ENCODE results near the gene SNX32.

DNA sequence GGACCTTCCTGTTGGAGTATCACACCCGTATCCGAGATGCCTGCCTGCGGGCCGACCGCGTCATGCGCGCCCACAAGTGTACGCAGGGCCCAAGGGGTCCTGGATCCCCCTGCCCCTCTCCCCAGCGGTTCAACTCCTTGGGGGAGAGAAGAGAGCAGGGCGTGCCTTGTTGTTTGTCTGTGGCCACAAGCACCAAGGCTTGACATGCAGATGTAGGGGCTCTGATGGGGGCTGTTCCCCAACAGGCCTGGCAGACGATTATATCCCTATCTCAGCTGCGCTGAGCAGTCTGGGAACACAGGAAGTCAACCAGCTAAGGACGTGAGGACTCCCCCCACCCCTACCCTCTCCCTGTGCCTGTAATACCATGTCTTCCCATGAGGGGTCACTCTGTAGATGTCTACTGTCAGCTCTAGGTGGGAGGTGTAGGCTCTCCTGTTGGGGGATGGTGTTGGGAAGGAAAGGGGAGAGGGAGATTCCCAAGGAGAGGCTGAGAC is 17.4 kb downstream of the SNX32 start:
- TF ChIP-seq POLR2A (IDR thresholded peaks at IDR 0.05): no peak
- TF ChIP-seq, protein P1, sequence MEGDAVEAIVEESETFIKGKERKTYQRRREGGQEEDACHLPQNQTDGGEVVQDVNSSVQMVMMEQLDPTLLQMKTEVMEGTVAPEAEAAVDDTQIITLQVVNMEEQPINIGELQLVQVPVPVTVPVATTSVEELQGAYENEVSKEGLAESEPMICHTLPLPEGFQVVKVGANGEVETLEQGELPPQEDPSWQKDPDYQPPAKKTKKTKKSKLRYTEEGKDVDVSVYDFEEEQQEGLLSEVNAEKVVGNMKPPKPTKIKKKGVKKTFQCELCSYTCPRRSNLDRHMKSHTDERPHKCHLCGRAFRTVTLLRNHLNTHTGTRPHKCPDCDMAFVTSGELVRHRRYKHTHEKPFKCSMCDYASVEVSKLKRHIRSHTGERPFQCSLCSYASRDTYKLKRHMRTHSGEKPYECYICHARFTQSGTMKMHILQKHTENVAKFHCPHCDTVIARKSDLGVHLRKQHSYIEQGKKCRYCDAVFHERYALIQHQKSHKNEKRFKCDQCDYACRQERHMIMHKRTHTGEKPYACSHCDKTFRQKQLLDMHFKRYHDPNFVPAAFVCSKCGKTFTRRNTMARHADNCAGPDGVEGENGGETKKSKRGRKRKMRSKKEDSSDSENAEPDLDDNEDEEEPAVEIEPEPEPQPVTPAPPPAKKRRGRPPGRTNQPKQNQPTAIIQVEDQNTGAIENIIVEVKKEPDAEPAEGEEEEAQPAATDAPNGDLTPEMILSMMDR (IDR thresholded peaks at IDR 0.05): no peak
